ENCODE data around the gene DYNC2I2. TPM values are rescaled to one million over a fixed set of nuclear protein-coding genes. Genes with fewer than 3 reads are reported as not detected.
"Not testable (repeated sequence)": the region's sequence is repeated elsewhere in the genome, so short reads cannot be mapped to it uniquely, and the experiment has no call there.

The DYNC2I2 gene
- total and polyA plus RNA-seq, 4 donors, result 10.9 to 58.0 (median 19.6) TPM

DNA sequence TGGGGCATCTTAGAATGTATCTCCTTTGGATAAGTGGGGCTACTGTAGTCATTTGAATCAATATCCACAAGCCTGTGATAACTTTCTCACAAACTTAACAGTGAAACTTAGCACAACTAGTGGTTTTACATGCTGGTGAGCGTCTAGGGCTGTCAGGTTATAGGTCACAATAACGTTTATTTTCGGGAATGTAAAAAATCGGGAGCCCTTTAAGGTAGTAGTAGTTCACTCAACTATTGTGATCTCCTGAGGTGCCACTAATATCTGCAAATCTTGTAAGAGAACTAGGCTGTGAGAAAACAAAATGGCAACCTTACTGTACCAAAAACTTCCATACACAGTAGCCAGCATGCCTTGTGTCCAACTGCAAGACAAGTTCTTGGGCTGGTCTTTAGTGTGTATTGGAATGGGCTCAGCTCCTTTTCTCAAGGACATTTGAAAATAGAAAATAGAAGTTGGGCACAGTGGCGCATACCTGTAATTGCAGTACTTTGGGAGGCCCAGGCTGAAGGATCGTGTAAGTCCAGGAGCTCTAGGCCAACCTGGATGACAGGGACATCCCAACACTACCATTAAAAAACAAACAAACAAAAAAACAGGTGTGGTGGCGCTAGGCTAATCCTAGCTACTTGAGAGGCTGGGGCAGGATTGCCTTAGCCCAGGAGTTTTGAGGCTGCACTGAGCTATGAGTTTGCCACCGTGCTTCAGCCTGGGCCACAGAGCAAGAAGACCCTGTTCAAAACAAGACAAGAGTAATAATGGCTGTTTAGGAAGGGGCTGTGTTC lies 40.5 kb upstream of the DYNC2I2 start:
- Histone ChIP-seq H3K9me3 (ENCODE audit: control insufficient read depth in 4 of 4, low read length in 3 of 4) (no peaks in the 10 kb centered on the region), H3K27ac (ENCODE audit: low read depth in 1 of 2, low read length in 2 of 2) (no peak overlapping the region), H3K4me3 (ENCODE audit: low read depth in 1 of 3, low read length in 3 of 3) (no peak overlapping the region), H3K27me3 (ENCODE audit: control insufficient read depth in 4 of 4, insufficient read depth in 4 of 4, low read length in 3 of 4) (no peaks in the 10 kb centered on the region), H3K9ac (ENCODE audit: low read depth in 1 of 2, low read length in 2 of 2) (no peak overlapping the region), H3K4me1 (ENCODE audit: control insufficient read depth in 4 of 4, insufficient read depth in 4 of 4, low read length in 3 of 4) (peaks cover 0 to 3% (median 0%) of the 10 kb centered on the region in 4 donors), H3K36me3 (ENCODE audit: control insufficient read depth in 4 of 4, insufficient read depth in 3 of 4, low read depth in 1 of 4, low read length in 3 of 4) (peaks cover 4 to 30% (median 25%) of the 10 kb centered on the region in 4 donors)
- DNase-seq (ENCODE audit: low spot score), result no peak
- 79% methylated on average over 8 of the region's 8 CpGs for WGBS
- TF ChIP-seq TAF1 (conservative IDR thresholded peaks at IDR 0.05), result no peak
- no peak for TF ChIP-seq RXRA (IDR thresholded peaks at IDR 0.05)
- no peak for TF ChIP-seq HNF4A (conservative IDR thresholded peaks at IDR 0.05)
- TF ChIP-seq, protein P1, sequence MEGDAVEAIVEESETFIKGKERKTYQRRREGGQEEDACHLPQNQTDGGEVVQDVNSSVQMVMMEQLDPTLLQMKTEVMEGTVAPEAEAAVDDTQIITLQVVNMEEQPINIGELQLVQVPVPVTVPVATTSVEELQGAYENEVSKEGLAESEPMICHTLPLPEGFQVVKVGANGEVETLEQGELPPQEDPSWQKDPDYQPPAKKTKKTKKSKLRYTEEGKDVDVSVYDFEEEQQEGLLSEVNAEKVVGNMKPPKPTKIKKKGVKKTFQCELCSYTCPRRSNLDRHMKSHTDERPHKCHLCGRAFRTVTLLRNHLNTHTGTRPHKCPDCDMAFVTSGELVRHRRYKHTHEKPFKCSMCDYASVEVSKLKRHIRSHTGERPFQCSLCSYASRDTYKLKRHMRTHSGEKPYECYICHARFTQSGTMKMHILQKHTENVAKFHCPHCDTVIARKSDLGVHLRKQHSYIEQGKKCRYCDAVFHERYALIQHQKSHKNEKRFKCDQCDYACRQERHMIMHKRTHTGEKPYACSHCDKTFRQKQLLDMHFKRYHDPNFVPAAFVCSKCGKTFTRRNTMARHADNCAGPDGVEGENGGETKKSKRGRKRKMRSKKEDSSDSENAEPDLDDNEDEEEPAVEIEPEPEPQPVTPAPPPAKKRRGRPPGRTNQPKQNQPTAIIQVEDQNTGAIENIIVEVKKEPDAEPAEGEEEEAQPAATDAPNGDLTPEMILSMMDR (IDR thresholded peaks at IDR 0.05; ENCODE audit: low read depth, low read length, missing input control), result no peak
- TF ChIP-seq RAD21 (IDR thresholded peaks at IDR 0.05), result no peak

DNA sequence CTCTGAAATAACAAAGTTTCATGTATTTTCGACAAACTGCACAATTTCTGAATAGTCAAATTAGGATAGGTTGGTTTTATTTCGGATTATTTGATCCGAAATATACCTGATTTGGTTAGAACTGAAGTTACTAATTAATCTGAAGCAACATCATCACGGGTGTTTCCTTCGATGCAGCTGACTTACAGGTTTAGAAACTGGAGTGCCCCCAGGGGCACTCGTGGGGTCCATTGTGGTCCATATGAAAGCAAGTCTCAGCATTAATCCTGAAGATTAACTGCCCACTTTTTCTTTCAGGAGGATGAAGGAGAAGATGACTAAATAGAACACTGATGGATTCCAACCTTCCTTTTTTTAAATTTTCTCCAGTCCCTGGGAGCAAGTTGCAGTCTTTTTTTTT lies 37.7 kb upstream of the DYNC2I2 start:
- no peak overlapping the region for H3K9ac ChIP-seq (ENCODE audit: low read depth in 1 of 2, low read length in 2 of 2)
- no peak for DNase-seq (ENCODE audit: low spot score)
- no peaks in the 10 kb centered on the region for H3K27me3 ChIP-seq (ENCODE audit: control insufficient read depth in 4 of 4, insufficient read depth in 4 of 4, low read length in 3 of 4)
- H3K9me3 ChIP-seq (ENCODE audit: control insufficient read depth in 4 of 4, low read length in 3 of 4), result no peaks in the 10 kb centered on the region
- H3K36me3 ChIP-seq (ENCODE audit: control insufficient read depth in 4 of 4, insufficient read depth in 3 of 4, low read depth in 1 of 4, low read length in 3 of 4), result peaks cover 7 to 39% (median 29%) of the 10 kb centered on the region in 4 donors
- no peak overlapping the region for H3K4me3 ChIP-seq (ENCODE audit: low read depth in 1 of 3, low read length in 3 of 3)
- TF ChIP-seq NR2F2 (IDR thresholded peaks at IDR 0.05), result no peak
- no peak for TF ChIP-seq FOXA1 (IDR thresholded peaks at IDR 0.05)
- no peak for TF ChIP-seq TAF1 (conservative IDR thresholded peaks at IDR 0.05)
- TF ChIP-seq, protein P2, sequence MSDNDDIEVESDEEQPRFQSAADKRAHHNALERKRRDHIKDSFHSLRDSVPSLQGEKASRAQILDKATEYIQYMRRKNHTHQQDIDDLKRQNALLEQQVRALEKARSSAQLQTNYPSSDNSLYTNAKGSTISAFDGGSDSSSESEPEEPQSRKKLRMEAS (IDR thresholded peaks at IDR 0.05), result no peak
- no peak for TF ChIP-seq JUND (IDR thresholded peaks at IDR 0.05)
- TF ChIP-seq YY1 (IDR thresholded peaks at IDR 0.05), result no peak
- TF ChIP-seq EGR1 (IDR thresholded peaks at IDR 0.05; ENCODE audit: low read depth in 2 of 2), result no peak
- no peak for TF ChIP-seq FOXA2 (IDR thresholded peaks at IDR 0.05)
- TF ChIP-seq, protein P3, sequence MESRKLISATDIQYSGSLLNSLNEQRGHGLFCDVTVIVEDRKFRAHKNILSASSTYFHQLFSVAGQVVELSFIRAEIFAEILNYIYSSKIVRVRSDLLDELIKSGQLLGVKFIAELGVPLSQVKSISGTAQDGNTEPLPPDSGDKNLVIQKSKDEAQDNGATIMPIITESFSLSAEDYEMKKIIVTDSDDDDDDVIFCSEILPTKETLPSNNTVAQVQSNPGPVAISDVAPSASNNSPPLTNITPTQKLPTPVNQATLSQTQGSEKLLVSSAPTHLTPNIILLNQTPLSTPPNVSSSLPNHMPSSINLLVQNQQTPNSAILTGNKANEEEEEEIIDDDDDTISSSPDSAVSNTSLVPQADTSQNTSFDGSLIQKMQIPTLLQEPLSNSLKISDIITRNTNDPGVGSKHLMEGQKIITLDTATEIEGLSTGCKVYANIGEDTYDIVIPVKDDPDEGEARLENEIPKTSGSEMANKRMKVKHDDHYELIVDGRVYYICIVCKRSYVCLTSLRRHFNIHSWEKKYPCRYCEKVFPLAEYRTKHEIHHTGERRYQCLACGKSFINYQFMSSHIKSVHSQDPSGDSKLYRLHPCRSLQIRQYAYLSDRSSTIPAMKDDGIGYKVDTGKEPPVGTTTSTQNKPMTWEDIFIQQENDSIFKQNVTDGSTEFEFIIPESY (IDR thresholded peaks at IDR 0.05), result no peak
- TF ChIP-seq HNF4G (IDR thresholded peaks at IDR 0.05), result no peak
- TF ChIP-seq HNF4A (conservative IDR thresholded peaks at IDR 0.05), result no peak
- TF ChIP-seq RXRA (IDR thresholded peaks at IDR 0.05), result no peak
- TF ChIP-seq SP1 (IDR thresholded peaks at IDR 0.05), result no peak
- no peak for TF ChIP-seq GABPA (IDR thresholded peaks at IDR 0.05 in 1 of 2, conservative IDR thresholded peaks at IDR 0.05 in 1 of 2)
- TF ChIP-seq, protein P4, sequence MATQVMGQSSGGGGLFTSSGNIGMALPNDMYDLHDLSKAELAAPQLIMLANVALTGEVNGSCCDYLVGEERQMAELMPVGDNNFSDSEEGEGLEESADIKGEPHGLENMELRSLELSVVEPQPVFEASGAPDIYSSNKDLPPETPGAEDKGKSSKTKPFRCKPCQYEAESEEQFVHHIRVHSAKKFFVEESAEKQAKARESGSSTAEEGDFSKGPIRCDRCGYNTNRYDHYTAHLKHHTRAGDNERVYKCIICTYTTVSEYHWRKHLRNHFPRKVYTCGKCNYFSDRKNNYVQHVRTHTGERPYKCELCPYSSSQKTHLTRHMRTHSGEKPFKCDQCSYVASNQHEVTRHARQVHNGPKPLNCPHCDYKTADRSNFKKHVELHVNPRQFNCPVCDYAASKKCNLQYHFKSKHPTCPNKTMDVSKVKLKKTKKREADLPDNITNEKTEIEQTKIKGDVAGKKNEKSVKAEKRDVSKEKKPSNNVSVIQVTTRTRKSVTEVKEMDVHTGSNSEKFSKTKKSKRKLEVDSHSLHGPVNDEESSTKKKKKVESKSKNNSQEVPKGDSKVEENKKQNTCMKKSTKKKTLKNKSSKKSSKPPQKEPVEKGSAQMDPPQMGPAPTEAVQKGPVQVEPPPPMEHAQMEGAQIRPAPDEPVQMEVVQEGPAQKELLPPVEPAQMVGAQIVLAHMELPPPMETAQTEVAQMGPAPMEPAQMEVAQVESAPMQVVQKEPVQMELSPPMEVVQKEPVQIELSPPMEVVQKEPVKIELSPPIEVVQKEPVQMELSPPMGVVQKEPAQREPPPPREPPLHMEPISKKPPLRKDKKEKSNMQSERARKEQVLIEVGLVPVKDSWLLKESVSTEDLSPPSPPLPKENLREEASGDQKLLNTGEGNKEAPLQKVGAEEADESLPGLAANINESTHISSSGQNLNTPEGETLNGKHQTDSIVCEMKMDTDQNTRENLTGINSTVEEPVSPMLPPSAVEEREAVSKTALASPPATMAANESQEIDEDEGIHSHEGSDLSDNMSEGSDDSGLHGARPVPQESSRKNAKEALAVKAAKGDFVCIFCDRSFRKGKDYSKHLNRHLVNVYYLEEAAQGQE (IDR thresholded peaks at IDR 0.05), result no peak
- TF ChIP-seq, protein P5, sequence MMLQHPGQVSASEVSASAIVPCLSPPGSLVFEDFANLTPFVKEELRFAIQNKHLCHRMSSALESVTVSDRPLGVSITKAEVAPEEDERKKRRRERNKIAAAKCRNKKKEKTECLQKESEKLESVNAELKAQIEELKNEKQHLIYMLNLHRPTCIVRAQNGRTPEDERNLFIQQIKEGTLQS (IDR thresholded peaks at IDR 0.05), result no peak
- H3K27ac ChIP-seq (ENCODE audit: low read depth in 1 of 2, low read length in 2 of 2), result no peak overlapping the region
- WGBS, result 85% methylated on average over 6 of the region's 6 CpGs
- peaks cover 0 to 14% (median 8%) of the 10 kb centered on the region in 4 donors for H3K4me1 ChIP-seq (ENCODE audit: control insufficient read depth in 4 of 4, insufficient read depth in 4 of 4, low read length in 3 of 4)

GRCh38 chr9:128693738-128694137 lies 37.1 kb upstream of the DYNC2I2 start:
- peaks cover 0 to 14% (median 8%) of the 10 kb centered on the region in 4 donors for H3K4me1 ChIP-seq (ENCODE audit: control insufficient read depth in 4 of 4, insufficient read depth in 4 of 4, low read length in 3 of 4)
- not testable (repeated sequence) for DNase-seq (ENCODE audit: low spot score); H3K9me3 ChIP-seq (ENCODE audit: control insufficient read depth in 4 of 4, low read length in 3 of 4); H3K27ac ChIP-seq (ENCODE audit: low read depth in 1 of 2, low read length in 2 of 2); H3K9ac ChIP-seq (ENCODE audit: low read depth in 1 of 2, low read length in 2 of 2); H3K27me3 ChIP-seq (ENCODE audit: control insufficient read depth in 4 of 4, insufficient read depth in 4 of 4, low read length in 3 of 4); H3K4me3 ChIP-seq (ENCODE audit: low read depth in 1 of 3, low read length in 3 of 3)
- 93% methylated on average over 3 of the region's 3 CpGs for WGBS
- peaks cover 7 to 39% (median 29%) of the 10 kb centered on the region in 4 donors for H3K36me3 ChIP-seq (ENCODE audit: control insufficient read depth in 4 of 4, insufficient read depth in 3 of 4, low read depth in 1 of 4, low read length in 3 of 4)
